BLaER1 (cell line): ENCODE results near the gene TMEM129.

Experiments
- H3K27ac ChIP-seq: shearing (Covaris generic); formaldehyde crosslinking; 2 replicates; pipeline ENCODE4 v1.8.1; 2022
- H3K27me3 ChIP-seq: shearing (Covaris generic); formaldehyde crosslinking; 2 replicates; pipeline ENCODE4 v1.8.1; 2022
- H3K36me3 ChIP-seq: shearing (Covaris generic); formaldehyde crosslinking; 2 replicates; pipeline ENCODE4 v1.8.1; 2022
- H3K4me1 ChIP-seq: shearing (Covaris generic); formaldehyde crosslinking; 2 replicates; pipeline ENCODE4 v1.8.1; 2022
- H3K4me2 ChIP-seq: shearing (Covaris generic); formaldehyde crosslinking; 2 replicates; pipeline ENCODE4 v1.8.1; 2022
- H3K4me3 ChIP-seq: shearing (Covaris generic); formaldehyde crosslinking; 2 replicates; pipeline ENCODE4 v1.8.1; 2022
- H3K9ac ChIP-seq: shearing (Covaris generic); formaldehyde crosslinking; 2 replicates; pipeline ENCODE4 v1.8.1; 2022
- H3K9me3 ChIP-seq: shearing (Covaris generic); formaldehyde crosslinking; 2 replicates; pipeline ENCODE4 v1.8.1; 2022
- H4K20me1 ChIP-seq: shearing (Covaris generic); formaldehyde crosslinking; 2 replicates; pipeline ENCODE4 v1.8.1; 2022
- Cebpa-rat ChIP-seq: shearing (Covaris generic); IDR thresholded peaks from 2 replicates; pipeline ENCODE4 v1.8.1; 2022

The TMEM129 gene

DNA sequence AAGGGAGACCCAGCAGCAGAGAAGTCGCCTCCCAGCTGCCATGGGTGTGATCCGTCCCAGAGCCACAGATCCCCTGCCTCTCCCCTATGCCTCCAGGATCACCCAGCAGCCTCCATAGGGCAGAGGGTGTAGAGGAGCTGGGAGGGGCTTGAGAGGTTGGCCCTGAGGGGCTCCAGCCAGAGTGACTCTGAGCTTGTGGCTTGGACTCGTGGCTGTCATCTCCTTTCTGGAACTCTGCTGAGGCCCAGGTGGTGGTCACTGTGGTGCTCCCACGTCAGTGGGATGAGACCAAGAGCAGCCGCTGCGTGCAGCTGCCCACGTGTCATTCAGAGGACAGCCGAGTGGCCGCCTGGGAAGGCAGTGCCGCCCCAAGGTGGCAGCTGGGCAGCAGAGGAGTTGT lies 4.4 kb upstream of the TMEM129 start:
- Histone ChIP-seq H3K9me3 (no peaks in the 10 kb centered on the region), H4K20me1 (peaks cover 84% of the 10 kb centered on the region), H3K27me3 (no peaks in the 10 kb centered on the region), H3K27ac (peak overlapping the region; percentile 32; the same call in 1 of the 2 replicates), H3K4me3 (no peak overlapping the region), H3K4me1 (peaks cover 71% of the 10 kb centered on the region), H3K9ac (no peak overlapping the region), H3K4me2 (no peak overlapping the region), H3K36me3 (peaks cover 72% of the 10 kb centered on the region)
- TF ChIP-seq Cebpa-rat: no peak

DNA sequence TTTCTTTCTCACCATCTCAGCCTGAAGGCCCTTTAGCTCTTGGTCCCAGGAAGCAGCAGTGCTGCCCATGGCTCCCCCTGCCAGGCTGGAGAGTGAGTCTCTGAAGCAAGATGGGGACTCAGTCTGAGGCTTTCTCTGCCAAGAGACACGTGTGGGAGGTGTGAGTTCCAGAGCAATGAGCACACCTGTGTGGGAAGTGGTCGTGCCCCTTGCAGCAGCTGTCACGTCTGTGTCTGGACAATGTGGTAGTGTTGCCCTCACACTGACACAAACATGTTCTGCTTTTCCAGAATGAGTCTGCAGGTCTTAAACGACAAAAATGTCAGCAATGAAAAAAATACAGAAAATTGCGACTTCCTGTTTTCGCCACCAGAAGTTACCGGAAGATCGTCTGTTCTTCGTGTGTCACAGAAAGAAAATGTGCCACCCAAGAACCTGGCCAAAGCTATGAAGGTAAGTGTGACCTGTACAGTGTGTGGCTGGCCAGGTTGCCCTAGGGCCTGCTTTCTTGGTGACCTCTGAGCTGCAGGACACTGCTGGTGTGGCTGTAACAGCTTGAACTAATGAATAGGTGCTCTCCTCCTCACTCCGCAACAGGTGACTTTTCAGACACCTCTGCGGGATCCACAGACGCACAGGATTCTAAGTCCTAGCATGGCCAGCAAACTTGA lies 2.1 kb upstream of the TMEM129 start:
- no peaks in the 10 kb centered on the region for H3K9me3 ChIP-seq
- peak overlapping the region; percentile 87 for H3K9ac ChIP-seq
- H3K27me3 ChIP-seq: no peaks in the 10 kb centered on the region
- H4K20me1 ChIP-seq: peaks cover 80% of the 10 kb centered on the region
- H3K4me3 ChIP-seq: peak overlapping the region; percentile 98
- peaks cover 79% of the 10 kb centered on the region for H3K4me1 ChIP-seq
- peaks cover 56% of the 10 kb centered on the region for H3K36me3 ChIP-seq
- peak overlapping the region; percentile 87 for H3K27ac ChIP-seq
- no peak for TF ChIP-seq Cebpa-rat
- H3K4me2 ChIP-seq: peak overlapping the region; percentile 91

DNA sequence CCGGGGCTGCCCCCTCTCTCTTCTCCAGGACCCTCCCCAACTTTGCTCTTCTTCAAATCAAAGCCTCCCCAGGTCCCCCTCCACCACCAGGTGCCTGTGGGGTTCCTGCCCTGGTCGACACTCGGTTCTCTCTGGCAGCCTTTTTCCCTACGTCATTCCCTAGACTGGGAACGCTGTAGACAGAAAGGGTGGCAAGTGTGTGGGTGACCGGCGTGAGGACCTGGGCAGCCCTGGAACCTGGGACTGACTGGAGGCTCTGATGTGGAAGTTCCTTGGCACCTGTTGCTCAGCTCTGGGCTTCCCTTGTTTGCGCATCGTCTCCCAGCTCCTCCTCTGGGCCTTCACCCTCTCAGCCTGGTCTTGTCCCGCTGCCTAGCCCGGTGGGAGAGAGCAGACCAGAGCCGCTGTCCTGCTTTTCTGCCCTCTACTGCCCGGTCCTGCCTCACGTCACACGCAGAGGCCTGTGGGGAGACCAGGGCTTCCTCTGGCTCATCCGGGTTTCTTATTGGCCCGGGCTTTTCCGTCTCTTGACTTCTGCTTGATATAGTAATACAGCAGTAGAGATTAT lies 1.5 kb upstream of the TMEM129 start:
- no peaks in the 10 kb centered on the region for H3K9me3 ChIP-seq
- peaks cover 79% of the 10 kb centered on the region for H3K4me1 ChIP-seq
- peak overlapping the region; percentile 87 for H3K9ac ChIP-seq
- H3K27ac ChIP-seq: peak overlapping the region; percentile 87
- H4K20me1 ChIP-seq: peaks cover 80% of the 10 kb centered on the region
- H3K27me3 ChIP-seq: no peaks in the 10 kb centered on the region
- peaks cover 56% of the 10 kb centered on the region for H3K36me3 ChIP-seq
- TF ChIP-seq Cebpa-rat: no peak
- H3K4me2 ChIP-seq: peak overlapping the region; percentile 91
- peak overlapping the region; percentile 98 for H3K4me3 ChIP-seq

DNA sequence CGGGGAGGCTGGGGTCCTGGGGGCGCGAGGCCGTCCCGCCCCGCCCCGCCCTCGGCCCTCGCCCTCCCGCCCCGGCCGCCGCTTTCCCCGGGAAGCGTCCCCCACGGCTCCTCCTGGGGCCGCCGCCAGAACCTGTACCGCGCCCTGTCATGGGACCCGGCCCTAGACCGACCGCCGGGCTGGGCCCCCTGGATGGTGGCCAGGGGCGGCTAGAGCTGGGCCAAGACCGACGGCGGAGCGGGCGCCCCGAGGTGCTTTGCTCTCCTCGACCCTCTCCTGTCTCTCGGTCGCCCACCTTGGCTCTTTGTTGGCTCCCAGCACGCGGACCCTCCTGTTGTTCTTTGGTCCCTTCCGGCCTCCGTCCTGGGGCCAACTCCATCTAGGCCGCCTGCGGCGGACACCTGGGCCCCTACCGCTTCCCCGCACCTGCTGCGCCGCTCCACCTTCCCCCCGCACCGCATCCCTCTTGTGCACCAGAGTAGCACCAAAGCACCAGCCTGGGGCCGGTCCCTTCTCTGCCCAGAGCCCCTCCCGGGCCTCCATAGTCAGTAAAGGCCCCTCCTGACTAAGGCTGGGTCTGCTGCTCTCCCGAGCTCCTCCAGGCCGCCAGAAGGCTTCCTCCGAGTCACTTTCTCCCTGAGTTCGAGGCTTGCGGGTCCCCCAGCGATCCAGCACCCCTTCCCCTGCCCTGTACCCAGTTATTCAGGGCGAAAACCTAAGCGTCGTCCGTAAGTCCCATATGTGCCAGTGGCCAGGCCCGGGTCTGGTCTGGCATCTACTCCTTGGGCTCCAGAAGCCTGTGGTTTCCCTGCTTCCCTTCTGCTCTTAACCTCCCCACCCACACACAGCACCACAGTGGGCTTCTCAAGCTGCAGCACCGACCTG lies 785 bp upstream of the TMEM129 start:
- Histone ChIP-seq H3K4me1 (peaks cover 79% of the 10 kb centered on the region), H3K36me3 (peaks cover 56% of the 10 kb centered on the region)

DNA sequence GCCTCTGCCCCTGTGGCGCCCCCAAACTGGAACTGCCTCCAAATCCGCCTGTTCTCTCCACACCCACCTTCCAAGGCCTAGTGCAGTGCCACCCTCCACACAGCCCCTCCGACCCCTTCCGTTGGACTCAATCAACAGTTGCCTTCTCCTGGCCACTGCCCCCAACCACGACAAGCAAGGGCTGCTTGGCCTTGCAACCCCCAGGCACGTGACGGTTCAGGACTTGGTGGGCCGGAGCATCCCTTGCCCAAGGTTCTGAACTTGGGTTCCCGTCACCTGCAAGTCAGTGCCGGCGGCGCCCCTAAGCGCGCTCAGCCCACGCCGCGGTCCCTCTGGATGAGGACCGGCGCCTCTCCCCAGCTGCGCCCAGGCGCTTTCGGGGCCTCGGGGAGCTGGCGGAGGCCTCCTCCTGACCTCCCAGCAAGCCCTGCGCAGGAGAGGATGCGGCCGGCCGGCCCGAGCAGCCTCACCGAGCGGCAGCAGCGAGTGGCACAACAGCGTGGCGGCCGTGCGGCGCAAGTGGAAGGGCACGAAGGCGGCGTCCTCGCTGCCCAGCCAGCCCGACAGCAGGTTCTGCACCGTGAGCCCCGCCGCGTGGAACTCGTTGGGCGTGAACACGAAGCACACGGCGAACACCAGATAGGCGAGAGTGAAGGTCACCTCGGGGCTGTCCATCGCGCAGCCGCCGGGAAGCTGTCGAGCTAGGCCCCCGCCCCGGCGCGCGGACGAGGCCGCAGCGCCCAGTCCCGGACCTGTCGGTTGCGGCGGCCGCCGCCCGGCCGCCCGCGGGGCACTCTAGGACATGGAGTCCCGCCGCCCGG lies 750 bp downstream of the TMEM129 start:
- peak overlapping the region; percentile 100 for H3K27ac ChIP-seq
- H3K4me1 ChIP-seq: peaks cover 79% of the 10 kb centered on the region
- peaks cover 81% of the 10 kb centered on the region for H4K20me1 ChIP-seq
- H3K9ac ChIP-seq: peak overlapping the region; percentile 100
- peaks cover 46% of the 10 kb centered on the region for H3K36me3 ChIP-seq
- no peak for TF ChIP-seq Cebpa-rat
- H3K4me3 ChIP-seq: peak overlapping the region; percentile 98
- H3K27me3 ChIP-seq: no peaks in the 10 kb centered on the region
- peak overlapping the region; percentile 98 for H3K4me2 ChIP-seq
- H3K9me3 ChIP-seq: no peaks in the 10 kb centered on the region

More for the DNA sequence above, 785 bp upstream of the TMEM129 start:
- Histone ChIP-seq H3K4me3 (peak overlapping the region; percentile 98), H3K4me2 (peak overlapping the region; percentile 91), H3K9me3 (no peaks in the 10 kb centered on the region), H3K27me3 (no peaks in the 10 kb centered on the region), H4K20me1 (peaks cover 80% of the 10 kb centered on the region), H3K27ac (peak overlapping the region; percentile 87), H3K9ac (peak overlapping the region; percentile 87)
- TF ChIP-seq Cebpa-rat: no peak

DNA sequence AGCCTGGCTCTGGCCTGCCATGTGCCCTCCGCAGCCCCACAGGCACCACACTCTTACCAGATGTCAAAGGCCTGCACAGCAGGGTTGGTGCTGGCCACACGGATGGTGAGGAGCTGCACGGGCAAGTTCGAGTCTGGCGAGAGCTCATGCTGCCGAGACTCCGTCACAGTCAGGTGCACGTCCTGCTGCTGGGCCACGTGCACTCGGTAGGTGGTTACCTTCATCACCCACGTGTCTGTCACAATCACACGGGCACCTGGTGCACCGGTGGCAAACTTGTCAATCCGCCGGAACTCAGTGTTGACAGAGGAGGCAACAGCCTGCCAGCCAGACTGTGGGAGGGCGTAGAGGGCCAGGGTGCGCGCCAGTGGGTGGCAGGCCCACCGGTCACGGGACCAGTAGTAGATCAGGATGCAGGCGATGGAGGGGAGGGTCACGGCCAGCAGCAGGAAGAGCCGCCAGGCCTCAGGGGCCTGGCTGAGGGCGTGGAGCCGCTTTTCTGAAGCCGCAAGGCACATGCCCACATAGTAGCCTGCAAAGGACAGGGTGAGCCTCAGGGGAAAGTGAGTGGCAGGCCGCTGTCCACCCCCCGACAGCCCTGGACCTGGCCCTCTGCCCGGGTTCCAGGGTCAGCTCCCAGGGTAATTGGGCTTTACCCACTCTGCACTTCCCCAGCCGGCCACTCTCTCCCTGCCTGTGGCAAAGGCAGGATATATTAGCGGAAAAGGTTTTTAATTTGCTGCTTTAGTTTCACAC lies 2.9 kb downstream of the TMEM129 start:
- H3K27me3 ChIP-seq: no peaks in the 10 kb centered on the region
- peaks cover 80% of the 10 kb centered on the region for H4K20me1 ChIP-seq
- TF ChIP-seq Cebpa-rat: no peak
- peak overlapping the region; percentile 100 for H3K9ac ChIP-seq
- H3K9me3 ChIP-seq: no peaks in the 10 kb centered on the region
- H3K4me2 ChIP-seq: peak overlapping the region; percentile 98
- peak overlapping the region; percentile 100 for H3K27ac ChIP-seq
- peaks cover 25% of the 10 kb centered on the region for H3K36me3 ChIP-seq
- peaks cover 86% of the 10 kb centered on the region for H3K4me1 ChIP-seq
- H3K4me3 ChIP-seq: peak overlapping the region; percentile 98

DNA sequence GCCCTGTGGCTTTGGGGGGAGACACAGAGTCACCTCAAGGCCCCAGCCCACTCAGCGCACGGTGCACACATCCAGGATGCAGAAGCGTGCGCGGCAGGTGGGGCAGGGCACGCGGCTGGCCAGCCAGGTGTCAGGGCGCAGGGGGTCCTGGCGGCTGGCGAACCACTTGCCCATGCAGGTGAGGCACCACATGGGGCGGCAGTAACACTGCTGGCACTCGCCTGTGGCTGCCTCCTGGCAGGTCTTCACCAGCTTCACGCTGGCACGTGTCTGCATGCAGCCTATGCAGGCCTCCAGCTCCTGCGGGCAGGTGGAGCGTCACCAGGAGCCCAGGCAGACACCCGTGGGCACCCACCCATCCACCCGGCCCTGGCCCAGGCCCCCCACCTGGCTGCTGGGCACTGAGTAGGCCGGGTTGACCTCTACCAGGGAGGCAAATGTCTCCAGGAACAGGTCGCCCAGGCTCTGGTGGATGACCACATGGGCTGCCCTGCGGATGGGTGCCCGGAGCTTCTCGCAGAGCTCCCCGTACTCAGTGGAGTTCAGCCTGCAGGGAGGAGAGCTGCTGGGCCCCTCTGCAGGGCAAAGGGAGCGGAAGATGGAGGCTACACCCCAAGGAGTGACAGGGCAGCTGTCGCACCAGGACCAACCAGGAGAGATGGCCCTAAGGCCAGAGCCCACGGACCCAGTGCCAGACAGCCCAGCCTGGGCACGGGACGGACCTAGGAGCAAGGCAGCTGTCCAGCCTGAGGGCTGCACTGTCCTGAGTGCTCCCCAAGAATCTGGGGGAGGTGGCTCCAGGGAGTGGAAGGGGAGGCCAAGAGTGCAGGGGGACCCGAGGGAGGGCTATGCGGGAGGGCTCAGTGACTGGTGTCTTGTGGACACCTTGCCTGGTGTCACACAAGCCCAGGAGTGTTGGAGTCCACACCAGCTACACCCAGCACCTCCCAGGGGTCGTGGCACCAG lies 3.7 kb downstream of the TMEM129 start:
- H3K9me3 ChIP-seq: no peaks in the 10 kb centered on the region
- peaks cover 79% of the 10 kb centered on the region for H3K4me1 ChIP-seq
- H3K36me3 ChIP-seq: peaks cover 24% of the 10 kb centered on the region
- peak overlapping the region; percentile 100 for H3K9ac ChIP-seq
- H3K4me3 ChIP-seq: peak overlapping the region; percentile 98
- peak overlapping the region; percentile 100 for H3K27ac ChIP-seq
- no peaks in the 10 kb centered on the region for H3K27me3 ChIP-seq
- H4K20me1 ChIP-seq: peaks cover 72% of the 10 kb centered on the region
- peak overlapping the region; percentile 98 for H3K4me2 ChIP-seq
- no peak for TF ChIP-seq Cebpa-rat
